Fibroblast of skin of left quadriceps (primary cell): ENCODE results near the gene SPTBN5.
A peak's percentile ranks its signal among the peaks of the same experiment; 100 is the strongest.

Source experiments
- DNase-seq, 2 experiments: peaks; one replicate each; pipeline ENCODE4 v3.0.0-alpha.2; 2013; ENCODE audit warnings: low read depth in 2 of 2

The SPTBN5 gene

GRCh38 chr15:41884458-41884857 lies 9.4 kb downstream of the SPTBN5 start:
- no peak for DNase-seq

- no peak for DNase-seq
These were observed 10.4 kb downstream of the SPTBN5 start for GRCh38 chr15:41883484-41883825.

GRCh38 chr15:41882689-41883483 lies 11.0 kb downstream of the SPTBN5 start:
- no peak for DNase-seq

- DNase-seq = no peak
These were observed 11.7 kb downstream of the SPTBN5 start for GRCh38 chr15:41881920-41882688.

- DNase-seq = no peak
These were observed 12.3 kb downstream of the SPTBN5 start for GRCh38 chr15:41881550-41881919.

GRCh38 chr15:41881086-41881485 lies 12.8 kb downstream of the SPTBN5 start:
- DNase-seq = no peak

- DNase-seq = no peak
These were observed 13.5 kb downstream of the SPTBN5 start for GRCh38 chr15:41880156-41880877.

- no peak for DNase-seq
These were observed 14.5 kb downstream of the SPTBN5 start for GRCh38 chr15:41879321-41879845.

- DNase-seq = no peak
These were observed 15.5 kb downstream of the SPTBN5 start for GRCh38 chr15:41878355-41878699.

- DNase-seq = no peak
These were observed 16.1 kb downstream of the SPTBN5 start for GRCh38 chr15:41877631-41878354.

- DNase-seq = no peak
These were observed 17.2 kb downstream of the SPTBN5 start for GRCh38 chr15:41876689-41877088.

- DNase-seq = no peak
These were observed 17.8 kb downstream of the SPTBN5 start for GRCh38 chr15:41876007-41876406.

GRCh38 chr15:41874736-41875135 lies 19.1 kb downstream of the SPTBN5 start:
- DNase-seq = no peak

GRCh38 chr15:41873711-41874110 lies 20.1 kb downstream of the SPTBN5 start:
- no peak for DNase-seq

GRCh38 chr15:41872166-41872747 lies 21.6 kb downstream of the SPTBN5 start:
- DNase-seq = no peak

- DNase-seq = no peak
These were observed 22.5 kb downstream of the SPTBN5 start for GRCh38 chr15:41871175-41871905.

GRCh38 chr15:41870689-41871081 lies 23.2 kb downstream of the SPTBN5 start:
- peak; percentile 3 to 11 for DNase-seq

GRCh38 chr15:41869770-41870688 lies 23.8 kb downstream of the SPTBN5 start:
- no peak for DNase-seq

- DNase-seq = no peak
These were observed 25.5 kb downstream of the SPTBN5 start for GRCh38 chr15:41868321-41868720.
